ENCODE data around the gene BRPF1. TPM values are rescaled to one million over a fixed set of nuclear protein-coding genes. Genes with fewer than 3 reads are reported as not detected.
A peak's percentile ranks its signal among the peaks of the same experiment; 100 is the strongest.

Gene BRPF1
- total RNA-seq, 4 donors from 2014 or later = 19.4 to 36.6 (median 20.3) TPM

GRCh38 chr3:9748031-9748430, 16.5 kb downstream of the BRPF1 start:
- intact Hi-C loops (cut with DNase I) = loop anchor here (2.0 kb wide), 1 partner anchor 15 kb away; no protein-coding TSS in a partner anchor
- TF ChIP-seq CTCF (IDR thresholded peaks at IDR 0.05) (no peak), POLR2A (IDR thresholded peaks at IDR 0.05) (no peak)
- WGBS, 2 donors = 100% methylated on average over 2 of the region's 2 CpGs
- no peaks in the 10 kb centered on the region for H3K9me3 ChIP-seq
- H3K27ac ChIP-seq = no peak overlapping the region
- DNase-seq = no peak
- peaks cover 46 to 47% of the 10 kb centered on the region in 2 donors for H3K36me3 ChIP-seq
- no peaks in the 10 kb centered on the region for H3K27me3 ChIP-seq
- no peak overlapping the region for H3K4me3 ChIP-seq (replicated peaks in 1 of 3)
- H3K4me1 ChIP-seq = peaks cover 9 to 20% of the 10 kb centered on the region in 2 donors

- 7 to 24% methylated on average over 11 to 13 of the region's 19 CpGs for WGBS, 2 donors
Measured at GRCh38 chr3:9749296-9749644, 17.7 kb downstream of the BRPF1 start.

GRCh38 chr3:9749645-9750555, 18.4 kb downstream of the BRPF1 start, which contains the start of gene OGG1:
TSS of gene OGG1 (plus strand) at chr3:9749952. CDS start at chr3:9750287, 335 bp downstream.
- peak within 1 kb of the TSS; percentile 21 to 65 (median 42) for H3K4me3 ChIP-seq (replicated peaks in 1 of 3)
- H3K9me3 ChIP-seq = no peaks in the 10 kb centered on the region
- peaks cover 31 to 33% of the 10 kb centered on the region in 2 donors for H3K36me3 ChIP-seq
- peak; percentile 99 for DNase-seq
- H3K4me1 ChIP-seq = peaks cover 9 to 25% of the 10 kb centered on the region in 2 donors
- intact Hi-C loops (cut with DNase I) = loop anchor here (2.0 kb wide), 1 partner anchor 17 kb away; no protein-coding TSS in a partner anchor
- no peak for TF ChIP-seq CTCF (IDR thresholded peaks at IDR 0.05)
- TF ChIP-seq POLR2A (IDR thresholded peaks at IDR 0.05) = peak in 1 of 2 donors; percentile 66
- peak within 1 kb of the TSS; percentile 76 to 90 (median 82) for H3K27ac ChIP-seq
- no peaks in the 10 kb centered on the region for H3K27me3 ChIP-seq
- WGBS, 2 donors = 0 to 2% methylated on average over 43 to 58 of the region's 60 CpGs

More at GRCh38 chr3:9749296-9749644, 17.7 kb downstream of the BRPF1 start:
- Histone ChIP-seq H3K4me3 (replicated peaks in 1 of 3) (peak overlapping the region in 2 of 3 donors; percentile 42 to 65), H3K27ac (peak overlapping the region; percentile 76 to 90 (median 82)), H3K36me3 (peaks cover 34% of the 10 kb centered on the region in 2 donors), H3K27me3 (no peaks in the 10 kb centered on the region), H3K4me1 (peaks cover 9 to 20% of the 10 kb centered on the region in 2 donors), H3K9me3 (no peaks in the 10 kb centered on the region)
- intact Hi-C loops (cut with DNase I) = loop anchor here (2.0 kb wide), 1 partner anchor 16 kb away; no protein-coding TSS in a partner anchor
- no peak for TF ChIP-seq CTCF (IDR thresholded peaks at IDR 0.05)
- no peak for TF ChIP-seq POLR2A (IDR thresholded peaks at IDR 0.05)
- DNase-seq = no peak

- H3K27ac ChIP-seq = peak overlapping the region in 2 of 3 donors; percentile 82 to 90
Measured at GRCh38 chr3:9750556-9751411, 19.2 kb downstream of the BRPF1 start.

More at GRCh38 chr3:9750556-9751411, 19.2 kb downstream of the BRPF1 start:
- 36 to 38% methylated on average over 17 of the region's 17 CpGs for WGBS, 2 donors
- Histone ChIP-seq H3K36me3 (peaks cover 22 to 27% of the 10 kb centered on the region in 2 donors), H3K9me3 (no peaks in the 10 kb centered on the region), H3K4me3 (replicated peaks in 1 of 3) (peak overlapping the region in 2 of 3 donors; percentile 21 to 65), H3K27me3 (no peaks in the 10 kb centered on the region), H3K4me1 (peaks cover 9 to 28% of the 10 kb centered on the region in 2 donors)
- peak; percentile 41 to 43 for DNase-seq
- TF ChIP-seq POLR2A (IDR thresholded peaks at IDR 0.05) (no peak), CTCF (IDR thresholded peaks at IDR 0.05) (no peak)
- intact Hi-C loops (cut with DNase I) = no loop called here
